CD4-positive, alpha-beta memory T cell (primary cell): ENCODE measurements around the gene RNF151. TPM values are rescaled to one million over a fixed set of nuclear protein-coding genes. Genes with fewer than 3 reads are reported as not detected.
"Not testable (repeated sequence)": the region's sequence is repeated elsewhere in the genome, so short reads cannot be mapped to it uniquely, and the experiment has no call there.

Source experiments
- CTCF ChIA-PET: fragments of 350-600 bp; sonication (Branson Sonifier 250); formaldehyde crosslinking; loops from one replicate; lab custom pipeline; 2021; ENCODE audit warnings: inconsistent platforms; ENCODE audit not compliant: partially characterized antibody; lab: Charles Lee
- POLR2A ChIA-PET: fragments of 350-600 bp; sonication (Branson Sonifier 250); formaldehyde crosslinking; loops from one replicate; lab custom pipeline; 2021; ENCODE audit not compliant: partially characterized antibody; lab: Charles Lee
- DNase-seq, 5 donors: peaks; one replicate each; pipeline versions ENCODE4 v3.0.0 to v3.0.0-alpha.2; 2020 to 2022; ENCODE audit warnings: mixed read lengths in 1 of 5
- H3K27ac ChIP-seq: one replicate; pipeline ENCODE4 v1.7.0; 2013; ENCODE audit warnings: low read depth, low read length
- H3K27me3 ChIP-seq: 2 replicates; pipeline ENCODE4 v1.7.0; 2013; ENCODE audit warnings: mild to moderate bottlenecking, low read length, moderate library complexity; ENCODE audit not compliant: insufficient read depth
- H3K36me3 ChIP-seq: 2 replicates; pipeline ENCODE4 v1.7.0; 2013; ENCODE audit warnings: mild to moderate bottlenecking, low read length, moderate library complexity; ENCODE audit not compliant: insufficient read depth
- H3K4me1 ChIP-seq: 2 replicates; pipeline ENCODE4 v1.7.0; 2013; ENCODE audit warnings: mild to moderate bottlenecking, low read length, moderate library complexity; ENCODE audit not compliant: insufficient read depth
- H3K4me3 ChIP-seq, 2 donors: one replicate each; pipeline ENCODE4 v1.7.0; 2013; ENCODE audit warnings: low read length in 2 of 2, mild to moderate bottlenecking in 1 of 2
- H3K9me3 ChIP-seq, 2 donors: one replicate each; pipeline ENCODE4 v1.7.0; 2013; ENCODE audit warnings: low read length in 2 of 2, control low read depth in 1 of 2; ENCODE audit not compliant: control insufficient read depth in 1 of 2
- H3K27ac Mint-ChIP-seq, 7 donors: one replicate each; pipeline ENCODE4 v1.8.0; 2020 to 2021; ENCODE audit warnings: mixed read lengths in 7 of 7, mild to moderate bottlenecking in 6 of 7, inconsistent platforms in 3 of 7, moderate library complexity in 3 of 7
- H3K27me3 Mint-ChIP-seq, 2 donors: one replicate each; pipeline ENCODE4 v1.8.0; 2020 to 2021; ENCODE audit warnings: mixed read lengths in 2 of 2
- H3K36me3 Mint-ChIP-seq, 2 donors: one replicate each; pipeline ENCODE4 v1.8.0; 2020 to 2021; ENCODE audit warnings: mixed read lengths in 2 of 2, inconsistent platforms in 1 of 2, mild to moderate bottlenecking in 1 of 2
- H3K4me1 Mint-ChIP-seq, 4 donors: one replicate each; pipeline ENCODE4 v1.8.0; 2020 to 2021; ENCODE audit warnings: mixed read lengths in 4 of 4, mild to moderate bottlenecking in 1 of 4
- H3K4me3 Mint-ChIP-seq, 8 donors: one replicate each; pipeline ENCODE4 v1.8.0; 2020 to 2021; ENCODE audit warnings: mixed read lengths in 8 of 8, mild to moderate bottlenecking in 7 of 8, moderate library complexity in 6 of 8, inconsistent platforms in 3 of 8
- H3K9me3 Mint-ChIP-seq, 8 donors: one replicate each; pipeline ENCODE4 v1.8.0; 2020 to 2021; ENCODE audit warnings: mixed read lengths in 8 of 8, mild to moderate bottlenecking in 5 of 8, inconsistent platforms in 3 of 8, moderate library complexity in 1 of 8
- intact Hi-C: fragments of 100-400 bp; cut with micrococcal nuclease; formaldehyde crosslinking; loops from one replicate; pipeline ENCODE4 v1.15.1; 2023
- polyA plus RNA-seq, 2 donors: library from polyadenylated mRNA; unstranded; fragments of 300-500 nt; fragmentation: Illumina TruSeq; gene quantifications; one replicate each; pipeline ENCODE4 v1.2.3, GENCODE V29; 2021
- total RNA-seq, 2 experiments: library from RNA; stranded (reverse); gene quantifications; one replicate each; pipeline ENCODE4 v1.2.3, GENCODE V29; 2021

The RNF151 gene
- total and polyA plus RNA-seq, 4 experiments from 2014 or later: not detected

DNA sequence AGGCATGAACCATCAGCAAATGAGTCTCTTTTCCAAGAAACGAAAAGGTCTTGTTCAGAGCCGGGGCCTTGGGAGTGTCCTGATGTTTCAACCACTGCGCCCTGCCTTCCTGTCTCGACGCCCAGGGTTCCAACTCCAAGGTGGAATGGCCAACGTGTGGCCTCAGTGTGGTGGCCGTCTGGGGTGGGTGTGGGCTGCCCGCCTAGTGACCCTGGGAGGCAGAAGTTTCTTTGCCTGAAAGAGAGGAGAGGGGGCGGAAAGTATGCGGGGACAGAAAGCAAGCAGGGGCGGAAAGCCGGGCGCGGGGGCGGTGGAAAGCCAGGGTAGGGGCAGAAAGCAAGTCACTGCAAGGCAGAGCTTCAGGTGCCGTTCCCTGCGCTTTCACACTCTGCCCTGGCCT, 27.7 kb upstream of the RNF151 start:
- no peak overlapping the region for H3K27ac Mint-ChIP-seq
- no peak for DNase-seq
- intact Hi-C loops: no loop called here
- ChIA-PET POLR2A (no interaction called here), CTCF (no interaction called here)
- H3K9me3 Mint-ChIP-seq: no peaks in the 10 kb centered on the region
- H3K9me3 ChIP-seq: no peaks in the 10 kb centered on the region
- no peaks in the 10 kb centered on the region for H3K27me3 ChIP-seq
- H3K4me1 ChIP-seq: peaks cover 21% of the 10 kb centered on the region
- no peak overlapping the region for H3K4me3 ChIP-seq
- no peak overlapping the region for H3K4me3 Mint-ChIP-seq
- no peaks in the 10 kb centered on the region for H3K27me3 Mint-ChIP-seq
- H3K4me1 Mint-ChIP-seq: peaks cover 0 to 18% (median 7%) of the 10 kb centered on the region in 4 donors
- peaks cover 15% of the 10 kb centered on the region for H3K36me3 ChIP-seq
- no peak overlapping the region for H3K27ac ChIP-seq
- peaks cover 0 to 11% of the 10 kb centered on the region in 2 donors for H3K36me3 Mint-ChIP-seq

DNA sequence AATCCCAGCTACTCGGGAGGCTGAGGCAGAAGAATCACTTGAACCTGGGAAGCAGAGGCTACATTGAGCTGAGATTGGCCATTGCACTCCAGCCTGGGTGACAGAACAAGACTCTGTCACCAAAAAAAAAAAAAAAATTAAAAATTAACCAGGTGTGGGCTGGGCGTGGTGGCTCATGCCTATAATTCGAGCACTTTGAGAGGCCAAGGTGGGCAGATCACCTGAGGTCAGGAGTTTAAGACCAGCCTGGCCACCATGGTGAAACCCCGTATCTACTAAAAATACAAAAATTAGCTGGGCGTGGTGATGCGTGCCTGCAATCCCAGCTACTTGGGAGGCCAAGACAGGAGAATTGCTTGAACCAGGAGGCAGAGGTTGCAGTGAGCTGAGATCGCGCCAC, 26.8 kb upstream of the RNF151 start:
- intact Hi-C loops: loop anchor here (5.0 kb wide), 3 partner anchors 52 to 448 kb away; partner anchors contain the start of genes CRAMP1, IFT140 and TELO2
- not testable (repeated sequence) for H3K27ac ChIP-seq, H3K9me3 ChIP-seq, H3K9me3 Mint-ChIP-seq, H3K4me3 ChIP-seq, H3K27me3 ChIP-seq, DNase-seq, H3K4me3 Mint-ChIP-seq, H3K27me3 Mint-ChIP-seq, H3K27ac Mint-ChIP-seq
- peaks cover 0 to 11% of the 10 kb centered on the region in 2 donors for H3K36me3 Mint-ChIP-seq
- ChIA-PET CTCF (interaction anchor here (0.7 kb wide), 2 partner anchors 402 to 411 kb away, joined by 3 read pairs; no protein-coding TSS in a partner anchor), POLR2A (interaction anchor here (4.6 kb wide), 1 partner anchor 25 kb away, joined by 34 read pairs; the partner anchor contains the start of gene RPS2)
- Histone ChIP-seq H3K36me3 (peaks cover 15% of the 10 kb centered on the region), H3K4me1 (peaks cover 21% of the 10 kb centered on the region)
- H3K4me1 Mint-ChIP-seq: peaks cover 0 to 26% (median 7%) of the 10 kb centered on the region in 4 donors

DNA sequence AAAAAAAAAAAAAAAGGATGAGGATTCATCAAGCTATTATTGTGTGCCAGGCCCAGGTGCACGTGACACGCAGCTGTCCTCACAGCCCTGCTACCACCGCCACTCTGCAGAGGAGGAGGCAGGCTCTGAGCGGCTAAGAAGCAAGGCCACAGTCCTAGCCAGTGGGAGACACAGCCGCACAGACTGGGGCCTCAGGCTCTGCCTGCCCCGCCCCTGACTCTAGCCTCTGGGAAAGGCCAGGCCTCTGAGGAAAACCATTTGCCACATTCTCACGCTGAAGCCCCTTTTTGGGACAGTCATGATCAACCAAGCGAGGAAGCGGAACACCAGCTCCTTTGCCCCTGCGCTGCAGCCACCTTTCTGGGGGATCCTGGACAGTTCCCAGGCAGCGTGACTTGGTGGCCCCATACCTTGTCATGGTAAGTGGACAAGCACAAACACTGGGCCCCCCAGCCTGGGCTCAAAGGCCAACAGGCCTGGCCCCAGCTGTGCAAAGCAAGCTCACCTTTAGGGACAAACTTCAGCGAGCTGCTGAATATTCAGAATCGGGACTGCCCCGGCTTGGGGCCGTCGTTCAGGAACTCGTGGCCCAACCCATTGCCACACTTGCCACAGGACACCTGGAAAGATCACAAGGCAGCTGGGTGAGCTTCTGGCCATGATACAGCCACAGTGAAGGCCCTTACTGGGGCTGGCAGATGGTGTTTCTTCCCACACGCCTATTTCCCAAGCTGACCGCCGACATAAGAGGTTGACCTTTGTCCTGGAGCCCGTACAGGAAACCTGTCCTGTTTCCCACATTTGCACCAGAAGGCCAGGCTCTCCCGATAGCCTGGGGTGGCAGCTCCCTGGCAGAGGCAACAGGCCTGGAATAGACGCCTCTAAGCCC, 26.1 kb upstream of the RNF151 start:
- POLR2A ChIA-PET: interaction anchor here (0.9 to 4.6 kb wide), 3 partner anchors 25 to 215 kb away, joined by 3 to 34 read pairs (median 4); partner anchors contain the start of genes RPS2, TBL3 and TRAF7
- H3K27ac Mint-ChIP-seq: no peak overlapping the region
- H3K4me3 Mint-ChIP-seq: peak overlapping the region in 1 of 8 donors; percentile 15
- no peaks in the 10 kb centered on the region for H3K27me3 Mint-ChIP-seq
- H3K36me3 ChIP-seq: peaks cover 15% of the 10 kb centered on the region
- H3K9me3 Mint-ChIP-seq: no peaks in the 10 kb centered on the region
- peaks cover 0 to 26% (median 7%) of the 10 kb centered on the region in 4 donors for H3K4me1 Mint-ChIP-seq
- no peaks in the 10 kb centered on the region for H3K9me3 ChIP-seq
- no peak overlapping the region for H3K27ac ChIP-seq
- DNase-seq: no peak
- H3K36me3 Mint-ChIP-seq: peaks cover 0 to 11% of the 10 kb centered on the region in 2 donors
- no peaks in the 10 kb centered on the region for H3K27me3 ChIP-seq
- H3K4me1 ChIP-seq: peaks cover 21% of the 10 kb centered on the region
- intact Hi-C loops: loop anchor here (5.0 kb wide), 3 partner anchors 52 to 448 kb away; partner anchors contain the start of genes CRAMP1, IFT140 and TELO2
- H3K4me3 ChIP-seq: no peak overlapping the region
- CTCF ChIA-PET: interaction anchor here (1.1 to 1.6 kb wide), 2 partner anchors 11 to 17 kb away, joined by 3 to 4 read pairs; no protein-coding TSS in a partner anchor

DNA sequence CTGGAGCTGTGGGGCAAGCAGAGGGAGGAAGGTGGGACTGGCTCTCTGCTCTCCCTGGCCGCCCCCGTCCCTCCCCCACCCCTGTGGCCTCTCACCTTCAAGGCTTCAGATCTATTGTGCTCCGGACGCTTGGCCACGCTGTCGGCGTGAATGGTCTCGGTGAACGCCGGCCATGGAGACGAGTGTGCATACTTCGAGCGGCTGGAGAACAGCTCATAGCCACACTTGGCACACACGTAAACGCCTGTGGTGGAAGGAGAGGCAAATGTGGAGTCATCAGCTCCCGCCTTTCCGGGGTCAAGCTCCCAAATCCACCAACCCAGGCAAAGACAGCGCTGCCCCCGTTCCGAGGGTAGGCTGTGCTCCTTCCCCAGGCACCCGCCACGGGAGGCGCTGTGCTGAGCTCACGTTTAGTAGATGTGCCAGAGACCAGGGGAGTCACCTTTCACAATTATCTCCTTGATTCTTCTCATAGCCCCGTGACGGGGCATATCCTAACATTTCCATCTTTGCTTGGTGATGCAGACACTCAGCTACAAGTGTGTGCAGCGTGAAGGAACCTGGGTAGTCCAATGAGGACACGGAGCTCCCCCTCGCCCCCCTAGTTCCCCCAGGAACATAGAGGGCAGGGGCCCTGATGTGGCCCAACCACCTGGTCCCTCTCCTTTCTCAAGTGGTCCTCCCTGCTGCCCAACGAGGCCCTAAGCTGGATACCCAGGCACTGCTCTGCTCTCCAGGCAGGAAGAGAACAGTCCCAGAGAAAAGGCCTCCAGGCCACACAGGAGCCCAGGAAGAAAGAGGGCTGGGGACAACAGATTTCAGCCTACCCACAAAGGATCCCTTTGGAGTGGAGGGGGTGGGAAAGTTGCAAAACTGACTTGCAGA, 25.3 kb upstream of the RNF151 start:
- H3K4me3 Mint-ChIP-seq: peak overlapping the region in 7 of 8 donors; percentile 4 to 87 (median 83)
- H3K27ac Mint-ChIP-seq: peak overlapping the region in 1 of 7 donors; percentile 40
- DNase-seq: no peak
- intact Hi-C loops: loop anchor here (2.0 to 5.0 kb wide), 4 partner anchors 51 to 633 kb away; partner anchors contain the start of genes CRAMP1, IFT140, TELO2 and UBE2I
- Histone ChIP-seq H3K27me3 (no peaks in the 10 kb centered on the region), H3K27ac (no peak overlapping the region), H3K4me3 (no peak overlapping the region), H3K36me3 (peaks cover 15% of the 10 kb centered on the region), H3K9me3 (no peaks in the 10 kb centered on the region), H3K4me1 (peaks cover 21% of the 10 kb centered on the region)
- no peaks in the 10 kb centered on the region for H3K27me3 Mint-ChIP-seq
- H3K36me3 Mint-ChIP-seq: peaks cover 0 to 11% of the 10 kb centered on the region in 2 donors
- H3K4me1 Mint-ChIP-seq: peaks cover 0 to 26% (median 7%) of the 10 kb centered on the region in 4 donors
- no peaks in the 10 kb centered on the region for H3K9me3 Mint-ChIP-seq
- CTCF ChIA-PET: interaction anchor here (1.1 to 1.6 kb wide), 2 partner anchors 12 to 16 kb away, joined by 3 to 4 read pairs; no protein-coding TSS in a partner anchor
- POLR2A ChIA-PET: interaction anchor here (0.9 to 4.6 kb wide), 4 partner anchors 24 to 214 kb away, joined by 3 to 34 read pairs (median 4); partner anchors contain the start of genes RPS2, TBL3 and TRAF7

DNA sequence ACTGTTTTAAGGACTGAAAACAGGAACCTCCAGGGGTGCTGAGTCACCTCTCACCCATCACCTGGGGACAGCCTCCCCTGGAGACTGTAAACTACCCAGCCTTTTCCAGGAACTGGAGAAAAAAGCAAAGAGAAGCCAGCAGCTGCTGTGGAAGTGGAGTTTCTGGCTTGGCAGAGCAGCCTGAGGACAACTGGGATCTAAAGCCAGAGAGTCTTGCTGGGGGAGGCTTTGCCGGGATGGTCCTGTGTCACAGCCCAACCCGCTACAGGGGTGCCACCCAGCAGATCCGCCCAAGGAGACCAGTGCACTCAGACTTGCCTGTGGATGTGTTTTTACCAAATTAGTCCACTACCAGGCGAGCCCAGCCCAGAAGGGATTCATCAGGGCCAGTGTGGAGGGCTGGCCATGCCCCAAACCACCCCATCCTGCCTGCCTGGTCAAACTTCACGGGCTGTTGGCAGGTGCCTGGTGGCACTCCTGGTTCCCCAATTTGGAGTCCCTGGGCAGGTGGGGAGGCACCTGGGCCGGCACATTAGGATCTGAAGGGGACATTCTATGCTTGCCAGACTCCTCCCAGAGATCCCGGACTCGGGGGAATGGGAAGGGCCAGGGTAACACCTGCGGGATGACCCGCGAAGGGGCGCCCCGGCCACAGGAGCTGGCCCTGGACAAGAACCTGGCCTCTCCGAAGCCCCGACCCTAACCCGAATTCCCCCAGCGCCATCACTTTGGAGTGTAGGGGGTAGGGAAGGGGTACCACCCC, 24.4 kb upstream of the RNF151 start:
- H3K4me3 Mint-ChIP-seq: peak overlapping the region; percentile 82 to 91 (median 86)
- peak overlapping the region; percentile 52 to 90 for H3K4me3 ChIP-seq
- DNase-seq: peak in 1 of 5 donors; percentile 40
- H3K27me3 ChIP-seq: no peaks in the 10 kb centered on the region
- peak overlapping the region; percentile 58 for H3K27ac ChIP-seq
- peaks cover 15% of the 10 kb centered on the region for H3K36me3 ChIP-seq
- ChIA-PET CTCF (interaction anchor here (0.6 to 1.6 kb wide), 2 partner anchors 15 to 1990 kb away, joined by 3 to 4 read pairs; no protein-coding TSS in a partner anchor), POLR2A (interaction anchor here (1.1 to 4.6 kb wide), 5 partner anchors 16 to 213 kb away, joined by 3 to 34 read pairs (median 4); partner anchors contain the start of genes NDUFB10, RPS2, TBL3 and TRAF7)
- intact Hi-C loops: loop anchor here (2.0 to 5.0 kb wide), 4 partner anchors 50 to 633 kb away; partner anchors contain the start of genes CRAMP1, IFT140, TELO2 and UBE2I
- peaks cover 0 to 26% (median 7%) of the 10 kb centered on the region in 4 donors for H3K4me1 Mint-ChIP-seq
- peaks cover 21% of the 10 kb centered on the region for H3K4me1 ChIP-seq
- H3K9me3 ChIP-seq: no peaks in the 10 kb centered on the region
- no peaks in the 10 kb centered on the region for H3K9me3 Mint-ChIP-seq
- peak overlapping the region in 6 of 7 donors; percentile 29 to 81 (median 64) for H3K27ac Mint-ChIP-seq
- H3K27me3 Mint-ChIP-seq: no peaks in the 10 kb centered on the region
- peaks cover 0 to 11% of the 10 kb centered on the region in 2 donors for H3K36me3 Mint-ChIP-seq
